GM12878 (cell line): ENCODE measurements around the gene BMERB1. TPM values are rescaled to one million over a fixed set of nuclear protein-coding genes. Genes with fewer than 3 reads are reported as not detected.

Source experiments
- ATAC-seq: fragments of 200-7000 bp; cut with Tn5 transposase; 3 replicates; pipeline ENCODE4 v1.9.1; 2020; ENCODE audit warnings: mild to moderate bottlenecking, moderate library complexity
- BruUV-seq: library from RNA; stranded (reverse); fragments of 400-500 nt; replicated peaks from 2 replicates; lab custom pipeline; 2021; lab: Mats Ljungman, UMichigan
- CTCF ChIA-PET: fragments of 300-600 bp; sonication (Branson Sonifier 250); formaldehyde crosslinking; extraction: SDS; loops from one replicate; lab custom pipeline; 2021; ENCODE audit warnings: inconsistent platforms; lab: Yijun Ruan, JAX
- POLR2A ChIA-PET: fragments of 350-600 bp; formaldehyde crosslinking; extraction: SDS; loops from one replicate; lab custom pipeline; 2021; ENCODE audit warnings: inconsistent platforms; lab: Charles Lee
- RAD21 ChIA-PET: fragments of 300-600 bp; sonication (Branson Sonifier 250); formaldehyde crosslinking; loops from one replicate; lab custom pipeline; 2023; ENCODE audit warnings: antibody characterized with exemption; ENCODE audit not compliant: unreplicated experiment; lab: Charles Lee
- SMC1A ChIA-PET: fragments of 300-600 bp; sonication (Branson Sonifier 250); formaldehyde crosslinking; loops from one replicate; lab custom pipeline; 2023; ENCODE audit not compliant: unreplicated experiment, uncharacterized antibody; lab: Charles Lee
- DNase-seq: peaks from one replicate; pipeline ENCODE4 v3.0.0-alpha.2; 2011; ENCODE audit warnings: low read depth, low spot score
- FAIRE-seq: peaks from 3 replicates; lab custom pipeline; 2011; peaks lifted over from hg19 to GRCh38; lab: Jason Lieb, UNC
- H2AFZ ChIP-seq: 2 replicates; pipeline ENCODE4 v1.6.0; 2011; ENCODE audit warnings: low read depth, low read length, control low read depth; ENCODE audit not compliant: control insufficient read depth
- H3K27ac ChIP-seq: 2 replicates; pipeline ENCODE4 v1.5.1; 2011; ENCODE audit warnings: control low read depth; ENCODE audit not compliant: control insufficient read depth, insufficient read depth
- H3K27me3 ChIP-seq, 2 experiments: replicated peaks in 1 of 2; 2 replicates each; pipeline versions ENCODE4 v1.6.0 to v1.6.1; 2011; ENCODE audit warnings: low read length in 1 of 2; ENCODE audit not compliant: control insufficient read depth in 2 of 2, insufficient read depth in 2 of 2
- H3K36me3 ChIP-seq, 2 experiments: 2 replicates each; pipeline ENCODE4 v1.5.1; 2011; ENCODE audit warnings: low read length in 1 of 2; ENCODE audit not compliant: control insufficient read depth in 2 of 2, insufficient read depth in 2 of 2
- H3K4me1 ChIP-seq: 2 replicates; pipeline ENCODE4 v1.6.1; 2011; ENCODE audit warnings: mild to moderate bottlenecking, low read length, moderate library complexity, mixed read lengths; ENCODE audit not compliant: control insufficient read depth, insufficient read depth
- H3K4me2 ChIP-seq: 2 replicates; pipeline ENCODE4 v1.6.0; 2011; ENCODE audit warnings: control low read depth; ENCODE audit not compliant: control insufficient read depth, insufficient read depth
- H3K4me3 ChIP-seq: fragments of 200-600 bp; sonication (generic); 2 replicates; pipeline ENCODE4 v1.5.1; 2016
- H3K79me2 ChIP-seq: 2 replicates; pipeline ENCODE4 v1.6.0; 2011; ENCODE audit warnings: low read length; ENCODE audit not compliant: control insufficient read depth, insufficient read depth
- H3K9ac ChIP-seq: 2 replicates; pipeline ENCODE4 v1.8.0; 2011; ENCODE audit warnings: low read length, control low read depth, mixed read lengths; ENCODE audit not compliant: control insufficient read depth, insufficient read depth
- H3K9me3 ChIP-seq: replicated peaks from 3 replicates; pipeline ENCODE4 v1.5.1; 2011; ENCODE audit warnings: mild to moderate bottlenecking, low read length; ENCODE audit not compliant: control insufficient read depth, insufficient read depth
- H4K20me1 ChIP-seq: 2 replicates; pipeline ENCODE4 v1.6.0; 2011; ENCODE audit not compliant: control insufficient read depth, insufficient read depth
- CHD4 ChIP-seq: fragments of 200-600 bp; sonication (generic); IDR thresholded peaks from 2 replicates; pipeline ENCODE4 v1.6.1; 2016; ENCODE audit warnings: mild to moderate bottlenecking
- DPF2 ChIP-seq: fragments of 450-650 bp; IDR thresholded peaks from 2 replicates; pipeline ENCODE4 v1.6.1; 2017; ENCODE audit warnings: mild to moderate bottlenecking
- FOXK2 ChIP-seq: fragments of 450-650 bp; IDR thresholded peaks from 2 replicates; pipeline ENCODE4 v1.6.1; 2017; ENCODE audit warnings: mild to moderate bottlenecking, moderate library complexity
- HDAC6 ChIP-seq: fragments of 200-600 bp; sonication (generic); IDR thresholded peaks from one replicate; pipeline ENCODE4 v1.8.0; 2017; ENCODE audit warnings: antibody characterized with exemption; ENCODE audit not compliant: unreplicated experiment
- KAT2A ChIP-seq: conservative IDR thresholded peaks from 2 replicates; pipeline ENCODE4 v1.6.1; 2011; ENCODE audit warnings: low read depth, low read length; ENCODE audit not compliant: control insufficient read depth
- MTA3 ChIP-seq: IDR thresholded peaks from 2 replicates; pipeline ENCODE4 v1.6.1; 2012; ENCODE audit warnings: low read length, inconsistent platforms, borderline replicate concordance
- SIN3A ChIP-seq: IDR thresholded peaks from 2 replicates; pipeline ENCODE4 v1.6.1; 2012; ENCODE audit warnings: low read depth, low read length, improper control_type of control experiment
- SMAD1 ChIP-seq: fragments of 450-650 bp; IDR thresholded peaks from 2 replicates; pipeline ENCODE4 v1.6.1; 2018; ENCODE audit warnings: mild to moderate bottlenecking, low read depth; ENCODE audit not compliant: partially characterized antibody
- ZNF207 ChIP-seq: fragments of 450-650 bp; IDR thresholded peaks from 2 replicates; pipeline ENCODE4 v1.6.1; 2014; ENCODE audit warnings: antibody characterized with exemption, mild to moderate bottlenecking, borderline replicate concordance
- ZNF24 ChIP-seq: fragments of 450-650 bp; IDR thresholded peaks from 2 replicates; pipeline ENCODE4 v1.6.1; 2017; ENCODE audit warnings: antibody characterized with exemption, mild to moderate bottlenecking
- WGBS: methylation state at CpG from one replicate; pipeline ENCODE4 v1.1.6; 2016; ENCODE audit warnings: low lambda C conversion rate; ENCODE audit not compliant: insufficient replicate concordance, insufficient coverage; ENCODE audit errors: missing lambda C conversion rate; 5-methylcytosine and 5-hydroxymethylcytosine counted together
- in situ Hi-C: fragments of 300-500 bp; cut with MboI; formaldehyde crosslinking; loops from 9 replicates; pipeline ENCODE4 v1.14.3; 2018; ENCODE audit warnings: mixed read lengths
- intact Hi-C: fragments of 100-400 bp; cut with micrococcal nuclease; formaldehyde crosslinking; loops from one replicate; pipeline ENCODE4 v1.14.2; 2022; ENCODE audit not compliant: unreplicated experiment
- polyA plus RNA-seq, 11 experiments: library from polyadenylated mRNA; depleted of rRNA in 4 of 11; unstranded in 6 of 11; stranded (reverse) in 5 of 11; fragments of >200 nt; fragmentation: Nextera tagmentation in 4 of 11; fragmentation: Illumina TruSeq in 1 of 11; extraction: Ambion mirVana in 4 of 11; extraction: Trizol in 1 of 11; gene quantifications; 1 replicate in 1 of 11; 2 replicates in 10 of 11; pipeline versions ENCODE4 v1.2.1 to v1.2.3, GENCODE V29; 2011 to 2016; ENCODE audit warnings: inconsistent platforms in 2 of 11, missing spikeins in 2 of 11, low read depth in 1 of 11
- total RNA-seq, 4 experiments: library from RNA; depleted of rRNA in 3 of 4; stranded (reverse); fragments of >200 nt in 3 of 4; fragmentation: Illumina TruSeq in 1 of 4; extraction: Trizol in 1 of 4; gene quantifications; 2 replicates each; pipeline versions ENCODE4 v1.2.1 to v1.2.3, GENCODE V29; 2013 to 2021
- TF ChIP-seq, protein P1 (sequence below): fragments of 450-650 bp; IDR thresholded peaks from 2 replicates; pipeline ENCODE4 v1.6.1; 2014; ENCODE audit warnings: mild to moderate bottlenecking
- TF ChIP-seq, protein P2 (sequence below): fragments of 450-650 bp; IDR thresholded peaks from 2 replicates; pipeline ENCODE4 v1.6.1; 2017; ENCODE audit warnings: mild to moderate bottlenecking
- TF ChIP-seq, protein P3 (sequence below): fragments of 450-650 bp; IDR thresholded peaks from 2 replicates; pipeline ENCODE4 v1.6.1; 2018; ENCODE audit warnings: mild to moderate bottlenecking, low read depth, moderate library complexity; ENCODE audit not compliant: partially characterized antibody
- TF ChIP-seq, protein P4 (sequence below): IDR thresholded peaks from 2 replicates; pipeline ENCODE4 v1.6.1; 2011; ENCODE audit warnings: borderline replicate concordance, low read depth, mild to moderate bottlenecking, moderate library complexity, mixed read lengths, low read length; ENCODE audit not compliant: insufficient read depth; ENCODE audit errors: extremely low read length

BMERB1 gene
- total and polyA plus RNA-seq, 10 of the 15 experiments (the other 5 are each of a cell fraction or from before 2014, with no cell fraction given): 0.05 to 0.68 (median 0.34) TPM

DNA sequence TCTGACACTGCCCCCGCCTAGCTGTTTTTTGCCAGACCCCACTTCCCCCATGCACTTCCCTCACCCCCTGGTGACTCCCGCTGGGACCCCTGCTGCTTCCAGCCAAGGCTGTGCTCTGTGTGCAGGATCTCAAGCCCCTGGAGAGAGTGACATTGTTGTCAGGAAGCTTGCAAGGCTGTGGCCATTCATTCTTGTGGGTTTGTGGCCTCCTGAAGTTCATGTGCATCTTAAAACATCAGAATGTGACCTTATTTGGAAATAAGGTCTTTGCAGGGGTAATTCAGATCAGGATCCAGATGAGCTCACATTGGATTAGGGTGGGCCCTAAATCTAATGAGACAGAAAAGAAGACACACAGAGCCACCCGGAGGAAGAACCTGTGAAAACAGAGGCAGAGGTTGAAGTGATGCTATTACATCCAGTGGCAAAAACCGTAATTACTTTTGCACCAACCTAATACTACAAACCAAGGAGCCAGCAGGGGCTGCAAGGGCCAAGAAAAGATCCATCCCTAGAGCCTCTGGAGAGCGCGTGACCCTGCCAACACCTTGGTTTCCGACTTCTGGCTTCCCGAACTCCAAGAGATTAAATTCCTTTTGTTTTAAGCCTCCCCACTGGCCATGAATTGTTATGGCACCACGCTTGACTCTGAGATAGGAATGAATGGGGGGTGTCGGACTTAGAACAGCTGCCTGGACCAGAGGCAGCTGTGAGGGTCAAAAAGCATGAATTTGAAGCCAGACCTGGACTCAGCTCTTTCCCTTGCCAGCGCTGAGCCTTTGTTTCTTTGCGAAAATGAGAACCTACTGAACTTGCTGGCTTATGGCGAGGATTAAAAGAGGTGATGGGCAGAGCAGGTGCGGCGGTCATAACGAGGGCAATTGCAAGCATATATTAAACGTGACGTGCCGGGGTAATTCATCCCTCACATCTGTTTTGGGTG, 75.5 kb downstream of the BMERB1 start:
- H3K79me2 ChIP-seq: no peaks in the 10 kb centered on the region
- SMC1A ChIA-PET: no interaction called here
- no peak for FAIRE-seq
- no peak overlapping the region for H3K9ac ChIP-seq
- H3K4me3 ChIP-seq: no peak overlapping the region
- in situ Hi-C loops (no loop called here), intact Hi-C loops (no loop called here)
- no peaks in the 10 kb centered on the region for H3K36me3 ChIP-seq
- no peak for DNase-seq
- CTCF ChIA-PET: no interaction called here
- BruUV-seq: no TSS peak
- H4K20me1 ChIP-seq: no peaks in the 10 kb centered on the region
- no peaks in the 10 kb centered on the region for H3K4me1 ChIP-seq
- ATAC-seq: no peak
- H3K27ac ChIP-seq: no peak overlapping the region
- RAD21 ChIA-PET: no interaction called here
- POLR2A ChIA-PET: no interaction called here
- H3K9me3 ChIP-seq: no peaks in the 10 kb centered on the region
- H2AFZ ChIP-seq: no peak overlapping the region
- 42% methylated on average over 19 of the region's 19 CpGs for WGBS
- peaks cover 0 to 3% of the 10 kb centered on the region in 2 experiments; a peak in 2 of 4 replicates for H3K27me3 ChIP-seq
- no peak overlapping the region for H3K4me2 ChIP-seq
- TF ChIP-seq FOXK2: no peak
- no peak for TF ChIP-seq SIN3A
- no peak for TF ChIP-seq ZNF207
- TF ChIP-seq, protein P1, sequence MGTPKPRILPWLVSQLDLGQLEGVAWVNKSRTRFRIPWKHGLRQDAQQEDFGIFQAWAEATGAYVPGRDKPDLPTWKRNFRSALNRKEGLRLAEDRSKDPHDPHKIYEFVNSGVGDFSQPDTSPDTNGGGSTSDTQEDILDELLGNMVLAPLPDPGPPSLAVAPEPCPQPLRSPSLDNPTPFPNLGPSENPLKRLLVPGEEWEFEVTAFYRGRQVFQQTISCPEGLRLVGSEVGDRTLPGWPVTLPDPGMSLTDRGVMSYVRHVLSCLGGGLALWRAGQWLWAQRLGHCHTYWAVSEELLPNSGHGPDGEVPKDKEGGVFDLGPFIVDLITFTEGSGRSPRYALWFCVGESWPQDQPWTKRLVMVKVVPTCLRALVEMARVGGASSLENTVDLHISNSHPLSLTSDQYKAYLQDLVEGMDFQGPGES: no peak
- no peak for TF ChIP-seq HDAC6
- no peak for TF ChIP-seq ZNF24
- TF ChIP-seq CHD4: no peak
- TF ChIP-seq SMAD1: no peak
- TF ChIP-seq KAT2A: no peak
- TF ChIP-seq, protein P2, sequence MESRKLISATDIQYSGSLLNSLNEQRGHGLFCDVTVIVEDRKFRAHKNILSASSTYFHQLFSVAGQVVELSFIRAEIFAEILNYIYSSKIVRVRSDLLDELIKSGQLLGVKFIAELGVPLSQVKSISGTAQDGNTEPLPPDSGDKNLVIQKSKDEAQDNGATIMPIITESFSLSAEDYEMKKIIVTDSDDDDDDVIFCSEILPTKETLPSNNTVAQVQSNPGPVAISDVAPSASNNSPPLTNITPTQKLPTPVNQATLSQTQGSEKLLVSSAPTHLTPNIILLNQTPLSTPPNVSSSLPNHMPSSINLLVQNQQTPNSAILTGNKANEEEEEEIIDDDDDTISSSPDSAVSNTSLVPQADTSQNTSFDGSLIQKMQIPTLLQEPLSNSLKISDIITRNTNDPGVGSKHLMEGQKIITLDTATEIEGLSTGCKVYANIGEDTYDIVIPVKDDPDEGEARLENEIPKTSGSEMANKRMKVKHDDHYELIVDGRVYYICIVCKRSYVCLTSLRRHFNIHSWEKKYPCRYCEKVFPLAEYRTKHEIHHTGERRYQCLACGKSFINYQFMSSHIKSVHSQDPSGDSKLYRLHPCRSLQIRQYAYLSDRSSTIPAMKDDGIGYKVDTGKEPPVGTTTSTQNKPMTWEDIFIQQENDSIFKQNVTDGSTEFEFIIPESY: no peak
- TF ChIP-seq, protein P3, sequence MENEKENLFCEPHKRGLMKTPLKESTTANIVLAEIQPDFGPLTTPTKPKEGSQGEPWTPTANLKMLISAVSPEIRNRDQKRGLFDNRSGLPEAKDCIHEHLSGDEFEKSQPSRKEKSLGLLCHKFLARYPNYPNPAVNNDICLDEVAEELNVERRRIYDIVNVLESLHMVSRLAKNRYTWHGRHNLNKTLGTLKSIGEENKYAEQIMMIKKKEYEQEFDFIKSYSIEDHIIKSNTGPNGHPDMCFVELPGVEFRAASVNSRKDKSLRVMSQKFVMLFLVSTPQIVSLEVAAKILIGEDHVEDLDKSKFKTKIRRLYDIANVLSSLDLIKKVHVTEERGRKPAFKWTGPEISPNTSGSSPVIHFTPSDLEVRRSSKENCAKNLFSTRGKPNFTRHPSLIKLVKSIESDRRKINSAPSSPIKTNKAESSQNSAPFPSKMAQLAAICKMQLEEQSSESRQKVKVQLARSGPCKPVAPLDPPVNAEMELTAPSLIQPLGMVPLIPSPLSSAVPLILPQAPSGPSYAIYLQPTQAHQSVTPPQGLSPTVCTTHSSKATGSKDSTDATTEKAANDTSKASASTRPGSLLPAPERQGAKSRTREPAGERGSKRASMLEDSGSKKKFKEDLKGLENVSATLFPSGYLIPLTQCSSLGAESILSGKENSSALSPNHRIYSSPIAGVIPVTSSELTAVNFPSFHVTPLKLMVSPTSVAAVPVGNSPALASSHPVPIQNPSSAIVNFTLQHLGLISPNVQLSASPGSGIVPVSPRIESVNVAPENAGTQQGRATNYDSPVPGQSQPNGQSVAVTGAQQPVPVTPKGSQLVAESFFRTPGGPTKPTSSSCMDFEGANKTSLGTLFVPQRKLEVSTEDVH: no peak
- no peak for TF ChIP-seq DPF2
- TF ChIP-seq MTA3: no peak
- TF ChIP-seq, protein P4, sequence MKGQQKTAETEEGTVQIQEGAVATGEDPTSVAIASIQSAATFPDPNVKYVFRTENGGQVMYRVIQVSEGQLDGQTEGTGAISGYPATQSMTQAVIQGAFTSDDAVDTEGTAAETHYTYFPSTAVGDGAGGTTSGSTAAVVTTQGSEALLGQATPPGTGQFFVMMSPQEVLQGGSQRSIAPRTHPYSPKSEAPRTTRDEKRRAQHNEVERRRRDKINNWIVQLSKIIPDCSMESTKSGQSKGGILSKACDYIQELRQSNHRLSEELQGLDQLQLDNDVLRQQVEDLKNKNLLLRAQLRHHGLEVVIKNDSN: no peak
